Gastrocnemius medialis (tissue), 4 donors: Measurements from ENCODE around the gene ARF4. TPM values are rescaled to one million over a fixed set of nuclear protein-coding genes. Genes with fewer than 3 reads are reported as not detected.
"Not testable (repeated sequence)": the region's sequence is repeated elsewhere in the genome, so short reads cannot be mapped to it uniquely, and the experiment has no call there.

Source experiments
- ATAC-seq, 2 donors: fragments of 150-250 bp; one replicate each; pipeline ENCODE4 v1.9.1; 2016
- DNase-seq, 2 donors: peaks; one replicate each; pipeline ENCODE4 v3.0.0-alpha.2; 2019
- H3K27ac ChIP-seq, 4 donors: fragments of 200-600 bp; sonication (generic); 1 replicate in 1 of 4; 2 replicates in 3 of 4; pipeline ENCODE4 v1.5.1; 2016 to 2018; ENCODE audit warnings: mild to moderate bottlenecking in 2 of 4, moderate library complexity in 1 of 4
- H3K27me3 ChIP-seq, 3 donors: fragments of 200-600 bp; sonication (generic) in 2 of 3; 1 replicate in 1 of 3; 2 replicates in 2 of 3; pipeline versions ENCODE4 v1.5.1 to v1.6.0; 2016 to 2019; ENCODE audit warnings: mild to moderate bottlenecking in 1 of 3, moderate library complexity in 1 of 3
- H3K36me3 ChIP-seq, 2 donors: fragments of 200-600 bp; sonication (generic) in 1 of 2; one replicate each; pipeline ENCODE4 v1.5.1; 2017 to 2018
- H3K4me1 ChIP-seq, 2 donors: fragments of 200-600 bp; sonication (generic) in 1 of 2; one replicate each; pipeline ENCODE4 v1.5.1; 2016 to 2017; ENCODE audit warnings: mild to moderate bottlenecking in 2 of 2
- H3K4me3 ChIP-seq, 4 donors: fragments of 200-600 bp; sonication (generic) in 3 of 4; 1 replicate in 1 of 4; 2 replicates in 3 of 4; pipeline ENCODE4 v1.5.1; 2016 to 2019; ENCODE audit warnings: mild to moderate bottlenecking in 2 of 4
- H3K9me3 ChIP-seq, 3 donors: fragments of 200-600 bp; sonication (generic) in 2 of 3; 1 replicate in 1 of 3; 2 replicates in 2 of 3; pipeline ENCODE4 v1.5.1; 2016 to 2019
- CTCF ChIP-seq, 5 experiments: fragments of 450-650 bp in 3 of 5; fragments of 200-600 bp in 2 of 5; sonication (generic) in 2 of 5; IDR thresholded peaks in 4 of 5; conservative IDR thresholded peaks in 1 of 5; 1 replicate in 4 of 5; 2 replicates in 1 of 5; pipeline ENCODE4 v1.5.1; 2016 to 2019; ENCODE audit warnings: antibody characterized with exemption in 5 of 5, mild to moderate bottlenecking in 3 of 5, moderate library complexity in 3 of 5
- POLR2A ChIP-seq, 2 donors: fragments of 450-650 bp; IDR thresholded peaks; one replicate each; pipeline ENCODE4 v1.6.1; 2017; ENCODE audit warnings: antibody characterized with exemption in 2 of 2, mild to moderate bottlenecking in 2 of 2, moderate library complexity in 2 of 2
- in situ Hi-C, 4 donors: fragments of 200-750 bp; cut with MboI; loops; one replicate each; pipeline versions ENCODE4 v1.15.0 to v1.8.0; 2017; ENCODE audit warnings: low sequenced_read_pairs in 4 of 4
- intact Hi-C: fragments of 100-400 bp; cut with DNase I; formaldehyde crosslinking; loops from one replicate; pipeline ENCODE4 v1.15.1; 2023; ENCODE audit warnings: low total_unique reads
- total RNA-seq, 4 donors: library from RNA; depleted of rRNA; stranded (reverse); fragments of >200 nt; gene quantifications; one replicate each; pipeline versions ENCODE4 v1.1.0 to v1.2.3, GENCODE V29; 2016

The ARF4 gene
- total RNA-seq, 4 donors from 2014 or later = 36.2 to 55.2 (median 47.7) TPM

- no peak for DNase-seq
- Histone ChIP-seq H3K36me3 (peaks cover 0 to 78% of the 10 kb centered on the region in 2 donors), H3K4me1 (peaks cover 0 to 4% of the 10 kb centered on the region in 2 donors), H3K27ac (no peak overlapping the region), H3K4me3 (no peak overlapping the region), H3K9me3 (no peaks in the 10 kb centered on the region), H3K27me3 (no peaks in the 10 kb centered on the region)
- intact Hi-C loops = no loop called here
- in situ Hi-C loops = no loop called here
- no peak for ATAC-seq
- TF ChIP-seq POLR2A (IDR thresholded peaks at IDR 0.05) = no peak
- TF ChIP-seq CTCF (IDR thresholded peaks at IDR 0.05 in 4 of 5, conservative IDR thresholded peaks at IDR 0.05 in 1 of 5) = no peak
These were observed 30.8 kb upstream of the ARF4 start for GRCh38 chr3:57627976-57628375.

GRCh38 chr3:57624801-57625200, 27.7 kb upstream of the ARF4 start:
- Histone ChIP-seq H3K27me3 (no peaks in the 10 kb centered on the region), H3K27ac (no peak overlapping the region), H3K4me1 (peaks cover 0 to 4% of the 10 kb centered on the region in 2 donors), H3K4me3 (no peak overlapping the region), H3K9me3 (no peaks in the 10 kb centered on the region), H3K36me3 (peaks cover 0 to 56% of the 10 kb centered on the region in 2 donors)
- intact Hi-C loops (no loop called here), in situ Hi-C loops (no loop called here)
- TF ChIP-seq POLR2A (IDR thresholded peaks at IDR 0.05) (no peak), CTCF (IDR thresholded peaks at IDR 0.05 in 4 of 5, conservative IDR thresholded peaks at IDR 0.05 in 1 of 5) (no peak)
- DNase-seq = no peak
- ATAC-seq = no peak

GRCh38 chr3:57622362-57622761, 25.2 kb upstream of the ARF4 start:
- H3K4me1 ChIP-seq = no peaks in the 10 kb centered on the region
- peaks cover 0 to 35% of the 10 kb centered on the region in 2 donors for H3K36me3 ChIP-seq
- TF ChIP-seq POLR2A (IDR thresholded peaks at IDR 0.05) (no peak), CTCF (IDR thresholded peaks at IDR 0.05 in 4 of 5, conservative IDR thresholded peaks at IDR 0.05 in 1 of 5) (no peak)
- ATAC-seq = no peak
- in situ Hi-C loops (no loop called here), intact Hi-C loops (no loop called here)
- no peak for DNase-seq
- H3K27ac ChIP-seq = no peak overlapping the region
- no peaks in the 10 kb centered on the region for H3K9me3 ChIP-seq
- no peaks in the 10 kb centered on the region for H3K27me3 ChIP-seq
- H3K4me3 ChIP-seq = no peak overlapping the region

- intact Hi-C loops (no loop called here), in situ Hi-C loops (no loop called here)
- Histone ChIP-seq H3K36me3 (peaks cover 0 to 3% of the 10 kb centered on the region in 2 donors), H3K9me3 (no peaks in the 10 kb centered on the region), H3K4me3 (no peak overlapping the region), H3K4me1 (no peaks in the 10 kb centered on the region), H3K27ac (no peak overlapping the region), H3K27me3 (no peaks in the 10 kb centered on the region)
- DNase-seq = no peak
- no peak for ATAC-seq
- TF ChIP-seq POLR2A (IDR thresholded peaks at IDR 0.05) = no peak
- TF ChIP-seq CTCF (IDR thresholded peaks at IDR 0.05 in 4 of 5, conservative IDR thresholded peaks at IDR 0.05 in 1 of 5) = no peak
These were observed 20.6 kb upstream of the ARF4 start for GRCh38 chr3:57617739-57618138.

- in situ Hi-C loops (no loop called here), intact Hi-C loops (no loop called here)
- Histone ChIP-seq H3K4me3 (no peak overlapping the region), H3K27ac (no peak overlapping the region), H3K9me3 (no peaks in the 10 kb centered on the region), H3K27me3 (no peaks in the 10 kb centered on the region), H3K36me3 (no peaks in the 10 kb centered on the region), H3K4me1 (no peaks in the 10 kb centered on the region)
- ATAC-seq (no peak), DNase-seq (no peak)
- no peak for TF ChIP-seq CTCF (IDR thresholded peaks at IDR 0.05 in 4 of 5, conservative IDR thresholded peaks at IDR 0.05 in 1 of 5)
- no peak for TF ChIP-seq POLR2A (IDR thresholded peaks at IDR 0.05)
These were observed 19.1 kb upstream of the ARF4 start for GRCh38 chr3:57616233-57616632.

- intact Hi-C loops, DNase-seq, H3K4me3 ChIP-seq, H3K4me1 ChIP-seq, H3K36me3 ChIP-seq, H3K27ac ChIP-seq, ATAC-seq, H3K27me3 ChIP-seq, H3K9me3 ChIP-seq, in situ Hi-C loops: not testable (repeated sequence)
These were observed 14.7 kb upstream of the ARF4 start for GRCh38 chr3:57611870-57612269.
